KG1 (cell line): ENCODE data around the gene PIM1.
"Not testable (repeated sequence)": the region's sequence is repeated elsewhere in the genome, so short reads cannot be mapped to it uniquely, and the experiment has no call there.

Experiments
- DNase-seq: peaks from one replicate; lab custom pipeline; 2025; lab: John Stamatoyannopoulos, UW

Gene PIM1

GRCh38 chr6:37190159-37190535 lies 20.2 kb downstream of the PIM1 start:
- no peak for DNase-seq

- DNase-seq, result no peak
These were observed 22.7 kb downstream of the PIM1 start for GRCh38 chr6:37192666-37193065.

- DNase-seq, result not testable (repeated sequence)
These were observed 24.9 kb downstream of the PIM1 start for GRCh38 chr6:37194886-37195285.

GRCh38 chr6:37196451-37196850 lies 26.5 kb downstream of the PIM1 start:
- not testable (repeated sequence) for DNase-seq

- no peak for DNase-seq
These were observed 30.1 kb downstream of the PIM1 start for GRCh38 chr6:37200085-37200484.

GRCh38 chr6:37201726-37202125 lies 31.8 kb downstream of the PIM1 start:
- DNase-seq, result no peak

GRCh38 chr6:37202788-37203491 lies 33.0 kb downstream of the PIM1 start:
- DNase-seq, result no peak

- no peak for DNase-seq
These were observed 34.2 kb downstream of the PIM1 start for GRCh38 chr6:37204014-37204751.

- peak; percentile 44 for DNase-seq
These were observed 35.4 kb downstream of the PIM1 start for GRCh38 chr6:37205175-37205996.

GRCh38 chr6:37205997-37206340 lies 36.0 kb downstream of the PIM1 start:
- no peak for DNase-seq

- DNase-seq, result no peak
These were observed 36.7 kb downstream of the PIM1 start for GRCh38 chr6:37206622-37207021.

GRCh38 chr6:37207903-37208456 lies 38.0 kb downstream of the PIM1 start:
- DNase-seq, result peak; percentile 76

GRCh38 chr6:37208793-37209192 lies 38.8 kb downstream of the PIM1 start:
- DNase-seq, result no peak

- no peak for DNase-seq
These were observed 39.7 kb downstream of the PIM1 start for GRCh38 chr6:37209461-37210205.

- DNase-seq, result peak; percentile 76
These were observed 40.5 kb downstream of the PIM1 start for GRCh38 chr6:37210313-37210968.

- DNase-seq, result no peak
These were observed 42.3 kb downstream of the PIM1 start for GRCh38 chr6:37212268-37212667.

- no peak for DNase-seq
These were observed 48.1 kb downstream of the PIM1 start for GRCh38 chr6:37218061-37218460.

- no peak for DNase-seq
These were observed 48.6 kb downstream of the PIM1 start for GRCh38 chr6:37218511-37218910.

GRCh38 chr6:37221585-37222124 lies 51.7 kb downstream of the PIM1 start:
- no peak for DNase-seq

GRCh38 chr6:37222125-37222967 lies 52.4 kb downstream of the PIM1 start:
- no peak for DNase-seq
